ENCODE data around the gene INSC.

DNA sequence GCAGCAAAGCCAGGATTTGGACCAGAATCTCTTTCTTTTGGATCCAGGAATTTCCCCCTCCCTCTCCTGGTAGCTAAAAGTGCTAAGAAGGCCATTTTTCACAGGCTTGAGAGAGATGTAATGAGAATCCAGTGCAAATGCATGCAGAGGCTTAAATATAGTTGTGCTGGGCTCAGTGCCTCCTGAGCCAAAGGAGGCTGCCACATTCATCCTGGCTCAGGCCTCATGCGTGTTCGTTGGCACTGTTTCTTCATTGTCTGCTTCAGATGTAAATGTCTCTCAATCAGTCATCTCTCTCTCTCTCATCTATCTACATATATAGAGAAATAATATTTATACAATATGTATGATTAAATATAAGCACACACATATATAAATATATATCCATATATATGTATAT, 83.6 kb downstream of the INSC start:
- TF ChIP-seq, protein P1, sequence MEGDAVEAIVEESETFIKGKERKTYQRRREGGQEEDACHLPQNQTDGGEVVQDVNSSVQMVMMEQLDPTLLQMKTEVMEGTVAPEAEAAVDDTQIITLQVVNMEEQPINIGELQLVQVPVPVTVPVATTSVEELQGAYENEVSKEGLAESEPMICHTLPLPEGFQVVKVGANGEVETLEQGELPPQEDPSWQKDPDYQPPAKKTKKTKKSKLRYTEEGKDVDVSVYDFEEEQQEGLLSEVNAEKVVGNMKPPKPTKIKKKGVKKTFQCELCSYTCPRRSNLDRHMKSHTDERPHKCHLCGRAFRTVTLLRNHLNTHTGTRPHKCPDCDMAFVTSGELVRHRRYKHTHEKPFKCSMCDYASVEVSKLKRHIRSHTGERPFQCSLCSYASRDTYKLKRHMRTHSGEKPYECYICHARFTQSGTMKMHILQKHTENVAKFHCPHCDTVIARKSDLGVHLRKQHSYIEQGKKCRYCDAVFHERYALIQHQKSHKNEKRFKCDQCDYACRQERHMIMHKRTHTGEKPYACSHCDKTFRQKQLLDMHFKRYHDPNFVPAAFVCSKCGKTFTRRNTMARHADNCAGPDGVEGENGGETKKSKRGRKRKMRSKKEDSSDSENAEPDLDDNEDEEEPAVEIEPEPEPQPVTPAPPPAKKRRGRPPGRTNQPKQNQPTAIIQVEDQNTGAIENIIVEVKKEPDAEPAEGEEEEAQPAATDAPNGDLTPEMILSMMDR (IDR thresholded peaks at IDR 0.05; ENCODE audit: low read length), result no peak
- TF ChIP-seq EZH2 (IDR thresholded peaks at IDR 0.05; ENCODE audit: borderline replicate concordance, low read length), result no peak

All from OCI-LY1 (cell line).